Panc1 (cell line): ENCODE data around the gene FIBCD1. TPM values are rescaled to one million over a fixed set of nuclear protein-coding genes. Genes with fewer than 3 reads are reported as not detected.

ENCODE experiments used
- ATAC-seq: fragments of 200-7000 bp; cut with Tn5 transposase; 2 replicates; pipeline ENCODE4 v1.9.1; 2020; ENCODE audit warnings: mild to moderate bottlenecking, moderate library complexity
- BruUV-seq: library from RNA; stranded (reverse); fragments of 400-500 nt; replicated peaks from 2 replicates; lab custom pipeline; 2021; lab: Mats Ljungman, UMichigan
- CTCF ChIA-PET: fragments of 300-600 bp; sonication (Branson Sonifier 250); formaldehyde crosslinking; loops from one replicate; lab custom pipeline; 2022; ENCODE audit warnings: antibody characterized with exemption; lab: Charles Lee
- POLR2A ChIA-PET: fragments of 300-600 bp; sonication (Branson Sonifier 250); formaldehyde crosslinking; loops from one replicate; lab custom pipeline; 2022; ENCODE audit warnings: antibody characterized with exemption; lab: Charles Lee
- DNase-seq: peaks from one replicate; pipeline ENCODE4 v3.0.0-alpha.2; 2010; ENCODE audit warnings: low read depth, low spot score
- H3K27ac ChIP-seq: 2 replicates; pipeline ENCODE4 v1.5.1; 2011; ENCODE audit warnings: mild to moderate bottlenecking, low read length, inconsistent platforms
- H3K27me3 ChIP-seq: fragments of 200-500 bp; sonication (Bioruptor generic); 2 replicates; pipeline ENCODE4 v1.6.0; 2014; ENCODE audit warnings: low read length, inconsistent platforms; ENCODE audit not compliant: control insufficient read depth, insufficient read depth
- H3K36me3 ChIP-seq: fragments of 200-500 bp; sonication (Bioruptor generic); 2 replicates; pipeline ENCODE4 v1.5.1; 2014; ENCODE audit warnings: inconsistent platforms, mild to moderate bottlenecking, low read length, moderate library complexity; ENCODE audit not compliant: control insufficient read depth, insufficient read depth
- H3K4me1 ChIP-seq: 2 replicates; pipeline ENCODE4 v1.5.1; 2011; ENCODE audit warnings: inconsistent platforms, mild to moderate bottlenecking, low read length, moderate library complexity; ENCODE audit not compliant: control insufficient read depth, insufficient read depth
- H3K4me3 ChIP-seq, 2 experiments: 2 replicates each; pipeline ENCODE4 v1.5.1; 2011 to 2012; ENCODE audit warnings: low read depth in 2 of 2, low read length in 2 of 2, mild to moderate bottlenecking in 2 of 2, inconsistent platforms in 1 of 2, moderate library complexity in 1 of 2
- H3K9me3 ChIP-seq: fragments of 200-500 bp; sonication (Bioruptor generic); 2 replicates; pipeline ENCODE4 v1.5.1; 2014; ENCODE audit warnings: low read depth, mild to moderate bottlenecking, inconsistent platforms, low read length, moderate library complexity; ENCODE audit not compliant: control insufficient read depth, insufficient read depth
- POLR2AphosphoS5 ChIP-seq: IDR thresholded peaks from 2 replicates; pipeline ENCODE4 v1.6.1; 2012; ENCODE audit warnings: mild to moderate bottlenecking, low read depth, low read length, moderate library complexity
- SIN3A ChIP-seq: IDR thresholded peaks from 2 replicates; pipeline ENCODE4 v1.6.1; 2012; ENCODE audit warnings: low read depth, mild to moderate bottlenecking, low read length, moderate library complexity, borderline replicate concordance; ENCODE audit not compliant: insufficient read depth
- TCF7L2 ChIP-seq: IDR thresholded peaks from 2 replicates; pipeline ENCODE4 v1.6.1; 2011; ENCODE audit warnings: mild to moderate bottlenecking, low read depth, low read length, inconsistent platforms
- in situ Hi-C: cut with HindIII; loops from 2 replicates; pipeline ENCODE4 v1.10.0; 2016; ENCODE audit warnings: low sequenced_read_pairs, low pct_unique_long_range_greater_than_20kb
- intact Hi-C: fragments of 100-400 bp; cut with micrococcal nuclease; formaldehyde crosslinking; loops from one replicate; pipeline ENCODE4 v1.10.0; 2022; ENCODE audit not compliant: unreplicated experiment
- total RNA-seq: library from RNA; stranded (reverse); gene quantifications from one replicate; pipeline ENCODE4 v1.2.1, GENCODE V29; 2021; ENCODE audit not compliant: unreplicated experiment
- TF ChIP-seq, protein P1 (sequence below): fragments of 450-650 bp; IDR thresholded peaks from 2 replicates; pipeline ENCODE4 v1.5.1; 2017; ENCODE audit warnings: mild to moderate bottlenecking
- TF ChIP-seq, protein P2 (sequence below), 2 experiments: IDR thresholded peaks; 2 replicates each; pipeline ENCODE4 v1.6.1; 2011 to 2012; ENCODE audit warnings: low read depth in 2 of 2, control low read depth in 1 of 2, low read length in 1 of 2, mild to moderate bottlenecking in 1 of 2, moderate library complexity in 1 of 2; ENCODE audit not compliant: insufficient read depth in 1 of 2

Gene FIBCD1
- total RNA-seq, 1 experiment from 2014 or later, result 16.3 TPM

DNA sequence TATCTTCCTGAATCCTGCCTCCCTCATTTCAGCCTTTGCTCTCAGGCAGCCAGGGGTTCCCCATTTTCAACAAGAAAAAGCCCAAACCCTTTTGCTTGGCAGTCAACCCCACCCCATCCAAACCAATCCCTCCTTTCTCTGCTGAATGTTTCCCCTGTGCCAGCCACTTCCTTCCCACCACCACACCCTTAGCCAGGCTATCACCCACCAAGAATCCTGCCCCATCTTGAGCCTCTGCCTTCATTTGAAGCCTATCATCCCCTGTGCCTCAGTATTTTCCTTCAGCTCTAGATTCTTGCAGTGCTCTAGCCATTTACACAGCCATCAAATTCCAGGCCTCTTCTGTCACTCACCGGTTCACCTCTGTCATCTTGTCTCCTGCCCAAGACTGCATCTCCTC, 15.3 kb upstream of the FIBCD1 start:
- in situ Hi-C loops (no loop called here), intact Hi-C loops (no loop called here)
- CTCF ChIA-PET, result no interaction called here
- no peak overlapping the region for H3K4me3 ChIP-seq
- BruUV-seq, result no TSS peak
- no peaks in the 10 kb centered on the region for H3K9me3 ChIP-seq
- H3K36me3 ChIP-seq, result no peaks in the 10 kb centered on the region
- TF ChIP-seq SIN3A (no peak), TCF7L2 (no peak), POLR2AphosphoS5 (no peak)
- TF ChIP-seq, protein P1, sequence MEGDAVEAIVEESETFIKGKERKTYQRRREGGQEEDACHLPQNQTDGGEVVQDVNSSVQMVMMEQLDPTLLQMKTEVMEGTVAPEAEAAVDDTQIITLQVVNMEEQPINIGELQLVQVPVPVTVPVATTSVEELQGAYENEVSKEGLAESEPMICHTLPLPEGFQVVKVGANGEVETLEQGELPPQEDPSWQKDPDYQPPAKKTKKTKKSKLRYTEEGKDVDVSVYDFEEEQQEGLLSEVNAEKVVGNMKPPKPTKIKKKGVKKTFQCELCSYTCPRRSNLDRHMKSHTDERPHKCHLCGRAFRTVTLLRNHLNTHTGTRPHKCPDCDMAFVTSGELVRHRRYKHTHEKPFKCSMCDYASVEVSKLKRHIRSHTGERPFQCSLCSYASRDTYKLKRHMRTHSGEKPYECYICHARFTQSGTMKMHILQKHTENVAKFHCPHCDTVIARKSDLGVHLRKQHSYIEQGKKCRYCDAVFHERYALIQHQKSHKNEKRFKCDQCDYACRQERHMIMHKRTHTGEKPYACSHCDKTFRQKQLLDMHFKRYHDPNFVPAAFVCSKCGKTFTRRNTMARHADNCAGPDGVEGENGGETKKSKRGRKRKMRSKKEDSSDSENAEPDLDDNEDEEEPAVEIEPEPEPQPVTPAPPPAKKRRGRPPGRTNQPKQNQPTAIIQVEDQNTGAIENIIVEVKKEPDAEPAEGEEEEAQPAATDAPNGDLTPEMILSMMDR, result no peak
- TF ChIP-seq, protein P2, sequence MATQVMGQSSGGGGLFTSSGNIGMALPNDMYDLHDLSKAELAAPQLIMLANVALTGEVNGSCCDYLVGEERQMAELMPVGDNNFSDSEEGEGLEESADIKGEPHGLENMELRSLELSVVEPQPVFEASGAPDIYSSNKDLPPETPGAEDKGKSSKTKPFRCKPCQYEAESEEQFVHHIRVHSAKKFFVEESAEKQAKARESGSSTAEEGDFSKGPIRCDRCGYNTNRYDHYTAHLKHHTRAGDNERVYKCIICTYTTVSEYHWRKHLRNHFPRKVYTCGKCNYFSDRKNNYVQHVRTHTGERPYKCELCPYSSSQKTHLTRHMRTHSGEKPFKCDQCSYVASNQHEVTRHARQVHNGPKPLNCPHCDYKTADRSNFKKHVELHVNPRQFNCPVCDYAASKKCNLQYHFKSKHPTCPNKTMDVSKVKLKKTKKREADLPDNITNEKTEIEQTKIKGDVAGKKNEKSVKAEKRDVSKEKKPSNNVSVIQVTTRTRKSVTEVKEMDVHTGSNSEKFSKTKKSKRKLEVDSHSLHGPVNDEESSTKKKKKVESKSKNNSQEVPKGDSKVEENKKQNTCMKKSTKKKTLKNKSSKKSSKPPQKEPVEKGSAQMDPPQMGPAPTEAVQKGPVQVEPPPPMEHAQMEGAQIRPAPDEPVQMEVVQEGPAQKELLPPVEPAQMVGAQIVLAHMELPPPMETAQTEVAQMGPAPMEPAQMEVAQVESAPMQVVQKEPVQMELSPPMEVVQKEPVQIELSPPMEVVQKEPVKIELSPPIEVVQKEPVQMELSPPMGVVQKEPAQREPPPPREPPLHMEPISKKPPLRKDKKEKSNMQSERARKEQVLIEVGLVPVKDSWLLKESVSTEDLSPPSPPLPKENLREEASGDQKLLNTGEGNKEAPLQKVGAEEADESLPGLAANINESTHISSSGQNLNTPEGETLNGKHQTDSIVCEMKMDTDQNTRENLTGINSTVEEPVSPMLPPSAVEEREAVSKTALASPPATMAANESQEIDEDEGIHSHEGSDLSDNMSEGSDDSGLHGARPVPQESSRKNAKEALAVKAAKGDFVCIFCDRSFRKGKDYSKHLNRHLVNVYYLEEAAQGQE (IDR thresholded peaks at IDR 0.05; ENCODE audit: insufficient read depth in 1 of 2, low read depth in 2 of 2, low read length in 1 of 2), result no peak
- ATAC-seq (no peak), DNase-seq (no peak)
- no peaks in the 10 kb centered on the region for H3K4me1 ChIP-seq
- H3K27ac ChIP-seq, result no peak overlapping the region
- POLR2A ChIA-PET, result no interaction called here
- no peaks in the 10 kb centered on the region for H3K27me3 ChIP-seq

DNA sequence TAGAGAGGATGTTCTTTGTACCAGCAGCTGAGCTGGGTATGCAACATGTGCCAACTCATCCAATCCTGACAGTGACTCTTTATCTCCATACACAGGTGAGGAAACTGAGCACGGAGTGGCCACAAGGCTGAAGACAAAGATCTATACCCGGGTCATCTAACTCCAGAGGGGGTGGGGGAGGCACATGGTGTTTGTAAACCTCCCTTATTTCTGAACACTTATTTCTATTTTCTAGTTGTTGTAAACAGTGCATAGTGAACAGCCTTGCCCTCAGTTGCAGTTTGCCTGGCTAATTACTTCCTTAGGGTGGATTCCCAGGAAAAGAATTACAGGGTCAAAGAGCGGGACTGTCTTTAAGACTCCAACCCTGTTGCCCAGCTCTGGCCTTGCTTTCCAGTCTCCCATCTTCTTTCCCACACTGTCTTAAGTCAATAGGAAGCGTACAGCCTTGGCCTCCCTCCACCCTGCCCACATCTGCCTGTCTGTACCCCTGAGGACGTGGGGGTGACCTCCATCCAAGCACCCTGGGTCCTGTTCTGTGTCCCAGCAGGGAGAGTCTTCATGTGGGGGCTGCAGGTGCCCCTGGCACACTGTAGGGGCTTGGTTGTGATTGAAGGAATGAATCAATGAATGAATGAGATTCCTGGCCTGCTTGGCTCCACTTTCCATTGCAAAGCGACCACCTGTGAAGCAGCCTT, 13.2 kb upstream of the FIBCD1 start:
- in situ Hi-C loops (no loop called here), intact Hi-C loops (no loop called here)
- no peaks in the 10 kb centered on the region for H3K27me3 ChIP-seq
- no peaks in the 10 kb centered on the region for H3K36me3 ChIP-seq
- TF ChIP-seq POLR2AphosphoS5 (no peak), TCF7L2 (no peak), SIN3A (no peak)
- TF ChIP-seq, protein P1, result no peak
- TF ChIP-seq, protein P2 (IDR thresholded peaks at IDR 0.05; ENCODE audit: insufficient read depth in 1 of 2, low read depth in 2 of 2, low read length in 1 of 2), result no peak
- no peak overlapping the region for H3K4me3 ChIP-seq
- no peak for ATAC-seq
- DNase-seq, result no peak
- no TSS peak for BruUV-seq
- POLR2A ChIA-PET, result no interaction called here
- no peaks in the 10 kb centered on the region for H3K9me3 ChIP-seq
- CTCF ChIA-PET, result no interaction called here
- no peaks in the 10 kb centered on the region for H3K4me1 ChIP-seq
- no peak overlapping the region for H3K27ac ChIP-seq
